Measurements from ENCODE around the gene ZNF532.

ZNF532 gene

DNA sequence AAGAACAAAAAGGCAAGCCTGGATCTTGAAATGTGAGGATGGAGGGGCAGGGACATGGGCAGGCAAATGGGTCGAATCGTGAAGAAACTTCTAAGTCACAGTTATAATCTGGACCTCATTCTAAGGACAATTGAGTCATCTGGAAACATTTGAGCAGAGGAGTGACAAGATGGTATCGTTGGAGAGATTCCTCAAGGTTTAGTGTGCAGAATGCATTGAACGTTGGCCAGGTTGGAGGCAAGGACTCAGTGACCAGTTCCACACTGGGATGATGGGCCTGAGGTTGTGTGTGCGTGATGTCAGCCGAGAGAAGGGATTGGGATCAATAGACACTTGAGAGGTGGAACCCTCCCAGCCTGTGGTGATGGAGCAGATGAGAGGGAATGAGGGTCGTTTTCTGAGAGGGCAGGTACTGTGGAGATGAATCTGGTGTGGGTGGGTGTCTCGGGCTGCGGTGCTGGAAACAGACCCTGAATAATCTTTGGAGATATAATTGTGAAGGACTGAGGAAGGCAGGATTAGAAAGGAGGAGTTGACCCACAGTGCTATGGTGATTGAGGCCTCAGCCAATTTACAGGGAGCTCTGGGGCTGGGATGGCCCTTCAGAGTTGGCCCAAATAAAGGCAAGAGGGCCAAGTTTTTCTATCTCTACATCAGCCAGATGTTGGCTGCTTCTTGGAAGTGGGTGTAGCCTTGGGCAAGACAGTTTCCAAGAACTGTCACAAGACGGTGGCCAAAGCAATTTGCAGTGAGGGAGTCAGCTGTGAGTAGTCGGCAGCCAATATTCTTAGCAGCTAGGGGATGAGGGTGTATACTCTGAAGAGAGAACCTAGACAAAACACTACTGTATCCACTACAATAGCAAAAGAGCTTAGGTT lies 5.8 kb upstream of the ZNF532 start:
- DNase-seq (ENCODE audit: low read depth) = no peak
- no peak overlapping the region for H3K4me3 ChIP-seq (ENCODE audit: low read depth, low read length)
- TF ChIP-seq, protein P1, sequence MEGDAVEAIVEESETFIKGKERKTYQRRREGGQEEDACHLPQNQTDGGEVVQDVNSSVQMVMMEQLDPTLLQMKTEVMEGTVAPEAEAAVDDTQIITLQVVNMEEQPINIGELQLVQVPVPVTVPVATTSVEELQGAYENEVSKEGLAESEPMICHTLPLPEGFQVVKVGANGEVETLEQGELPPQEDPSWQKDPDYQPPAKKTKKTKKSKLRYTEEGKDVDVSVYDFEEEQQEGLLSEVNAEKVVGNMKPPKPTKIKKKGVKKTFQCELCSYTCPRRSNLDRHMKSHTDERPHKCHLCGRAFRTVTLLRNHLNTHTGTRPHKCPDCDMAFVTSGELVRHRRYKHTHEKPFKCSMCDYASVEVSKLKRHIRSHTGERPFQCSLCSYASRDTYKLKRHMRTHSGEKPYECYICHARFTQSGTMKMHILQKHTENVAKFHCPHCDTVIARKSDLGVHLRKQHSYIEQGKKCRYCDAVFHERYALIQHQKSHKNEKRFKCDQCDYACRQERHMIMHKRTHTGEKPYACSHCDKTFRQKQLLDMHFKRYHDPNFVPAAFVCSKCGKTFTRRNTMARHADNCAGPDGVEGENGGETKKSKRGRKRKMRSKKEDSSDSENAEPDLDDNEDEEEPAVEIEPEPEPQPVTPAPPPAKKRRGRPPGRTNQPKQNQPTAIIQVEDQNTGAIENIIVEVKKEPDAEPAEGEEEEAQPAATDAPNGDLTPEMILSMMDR (IDR thresholded peaks at IDR 0.05; ENCODE audit: insufficient read depth, low read depth, low read length, missing control alignments) = no peak

DNA sequence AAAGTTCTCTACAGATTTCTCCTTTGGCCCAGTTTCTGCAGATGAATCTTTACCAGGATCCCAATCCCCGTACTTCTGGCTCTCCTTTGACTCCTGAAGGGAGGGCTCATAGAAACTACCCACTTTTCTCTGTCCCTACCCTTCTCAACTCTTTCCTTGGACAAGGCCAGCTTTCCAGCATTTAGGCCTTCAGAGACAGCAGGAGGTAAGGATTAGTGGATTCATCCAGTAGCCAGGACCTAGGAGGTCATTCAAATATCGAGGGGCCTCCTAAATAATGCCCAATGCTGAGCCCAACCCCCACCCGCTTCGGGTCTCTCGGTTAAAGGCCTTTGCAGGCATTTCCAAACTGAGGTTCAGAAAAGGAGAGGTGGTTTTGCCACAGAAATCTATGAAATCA lies 4.8 kb upstream of the ZNF532 start:
- DNase-seq (ENCODE audit: low read depth) = no peak
- TF ChIP-seq, protein P1 (IDR thresholded peaks at IDR 0.05; ENCODE audit: insufficient read depth, low read depth, low read length, missing control alignments) = no peak
- no peak overlapping the region for H3K4me3 ChIP-seq (ENCODE audit: low read depth, low read length)

DNA sequence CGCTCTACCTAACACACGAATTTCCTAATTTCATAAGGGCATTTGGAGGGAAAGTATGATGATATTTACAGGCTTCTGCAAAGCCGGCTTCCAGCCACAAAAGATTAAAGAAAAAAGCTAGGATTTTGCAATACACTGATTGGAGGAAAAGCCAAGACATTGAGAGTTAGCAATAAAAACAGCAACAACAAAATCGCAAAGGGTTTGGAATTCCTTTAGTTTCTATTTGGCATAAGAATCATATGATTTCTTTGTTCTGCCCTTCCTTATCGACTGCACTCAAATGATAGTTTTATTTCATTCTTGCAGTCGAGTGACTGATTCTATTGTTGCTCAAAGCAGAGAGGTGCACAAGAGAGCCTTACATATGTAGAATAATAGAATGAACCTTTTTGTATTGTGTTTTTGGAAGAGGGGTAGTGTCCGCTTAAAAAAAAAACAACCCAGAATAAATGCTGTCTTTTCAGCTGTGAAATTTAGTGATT lies 3.9 kb upstream of the ZNF532 start:
- TF ChIP-seq, protein P1 (IDR thresholded peaks at IDR 0.05; ENCODE audit: insufficient read depth, low read depth, low read length, missing control alignments) = no peak
- H3K4me3 ChIP-seq (ENCODE audit: low read depth, low read length) = no peak overlapping the region
- DNase-seq (ENCODE audit: low read depth) = no peak

DNA sequence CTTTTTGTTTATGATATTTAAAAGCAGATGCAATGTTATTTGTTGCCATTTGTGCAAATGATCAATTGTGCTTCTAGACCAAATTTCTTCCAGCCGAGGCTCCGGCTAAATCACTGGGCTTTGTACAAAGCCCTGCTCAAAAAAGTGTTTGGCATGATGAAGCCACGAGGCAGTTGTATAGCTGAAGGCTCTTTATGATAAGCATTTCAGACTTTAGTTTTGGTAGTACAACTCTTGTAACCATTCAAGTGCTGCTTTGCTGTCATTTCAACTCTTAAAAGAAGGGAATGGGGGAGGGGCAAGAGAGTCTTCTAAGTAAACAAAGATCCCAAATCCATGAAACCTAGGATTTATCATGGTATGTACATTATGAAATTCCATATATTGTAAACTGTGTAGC lies 3.3 kb upstream of the ZNF532 start:
- no peak overlapping the region for H3K4me3 ChIP-seq (ENCODE audit: low read depth, low read length)
- TF ChIP-seq, protein P1 (IDR thresholded peaks at IDR 0.05; ENCODE audit: insufficient read depth, low read depth, low read length, missing control alignments) = no peak
- no peak for DNase-seq (ENCODE audit: low read depth)

DNA sequence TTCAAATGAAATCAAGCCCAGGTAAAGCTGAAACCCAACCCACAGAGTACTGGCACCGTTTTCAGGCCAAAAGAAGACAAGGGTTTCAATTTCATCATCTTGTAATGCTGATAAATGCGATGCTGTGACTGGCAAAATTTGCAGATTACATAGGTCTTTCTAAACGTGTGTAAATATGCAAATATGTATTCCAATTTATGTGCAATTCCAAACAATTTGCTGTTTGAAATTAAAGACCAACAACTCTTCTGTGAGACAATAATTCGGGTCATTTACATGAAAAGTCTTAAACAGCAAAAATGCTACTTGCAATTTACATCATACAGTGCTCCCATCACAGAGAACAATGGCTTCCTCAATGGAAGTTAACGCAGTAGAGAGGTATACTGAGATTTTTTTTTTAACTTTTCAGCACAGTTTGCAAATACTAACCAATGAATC lies 2.8 kb upstream of the ZNF532 start:
- H3K4me3 ChIP-seq (ENCODE audit: low read depth, low read length) = no peak overlapping the region
- TF ChIP-seq, protein P1 (IDR thresholded peaks at IDR 0.05; ENCODE audit: insufficient read depth, low read depth, low read length, missing control alignments) = no peak
- no peak for DNase-seq (ENCODE audit: low read depth)

DNA sequence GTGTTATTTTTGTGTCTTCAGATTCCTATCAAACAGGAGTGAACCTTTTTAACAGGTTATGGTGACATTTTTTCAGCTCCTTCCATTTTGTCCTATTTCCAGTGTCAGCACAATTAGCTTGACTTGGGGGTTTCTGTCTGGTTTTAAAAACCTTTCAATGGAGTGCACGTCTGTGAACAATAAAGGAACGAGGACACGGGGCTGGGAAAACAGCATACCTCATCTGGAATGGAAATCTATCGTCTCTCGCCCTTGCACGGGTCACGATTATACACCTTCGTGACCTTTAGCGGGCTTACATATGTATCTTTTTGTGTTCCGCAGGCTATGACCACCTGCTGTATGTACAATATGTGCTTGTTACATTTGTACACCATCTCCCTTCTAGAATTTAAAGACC lies 2.3 kb upstream of the ZNF532 start:
- H3K4me3 ChIP-seq (ENCODE audit: low read depth, low read length) = no peak overlapping the region
- DNase-seq (ENCODE audit: low read depth) = no peak
- TF ChIP-seq, protein P1 (IDR thresholded peaks at IDR 0.05; ENCODE audit: insufficient read depth, low read depth, low read length, missing control alignments) = no peak

All from GM12865 (cell line).